Measurements from ENCODE around the gene ARHGEF18. TPM values are rescaled to one million over a fixed set of nuclear protein-coding genes. Genes with fewer than 3 reads are reported as not detected.
A peak's percentile ranks its signal among the peaks of the same experiment; 100 is the strongest.

The ARHGEF18 gene
- total RNA-seq, 2 experiments from 2014 or later = 48.9 to 51.3 TPM

DNA sequence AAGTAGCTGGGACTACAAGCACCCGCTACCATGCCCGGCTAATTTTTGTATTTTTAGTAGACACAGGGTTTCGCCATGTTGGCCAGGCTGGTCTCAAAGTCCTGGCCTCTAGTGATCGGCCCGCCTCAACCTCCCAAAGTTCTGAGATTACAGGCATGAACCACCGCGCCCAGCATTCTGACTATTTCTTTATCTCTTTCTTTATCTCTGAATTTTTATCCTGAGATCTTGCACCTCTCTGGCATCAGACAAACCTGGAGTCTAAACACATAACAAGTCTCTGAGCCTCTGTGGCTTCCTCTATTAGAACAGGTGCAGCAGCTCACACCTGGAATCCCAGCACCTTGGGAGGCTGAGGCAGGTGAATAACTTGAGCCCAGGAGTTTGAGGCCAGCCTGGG, 28.5 kb downstream of the ARHGEF18 start:
- H3K9me3 Mint-ChIP-seq = no peaks in the 10 kb centered on the region
- no peak for ATAC-seq (ENCODE audit: low read depth)
- POLR2A ChIA-PET = no interaction called here
- DNase-seq = no peak
- H3K4me1 Mint-ChIP-seq = no peaks in the 10 kb centered on the region
- H3K27me3 Mint-ChIP-seq = no peaks in the 10 kb centered on the region
- H3K36me3 Mint-ChIP-seq = no peaks in the 10 kb centered on the region
- no peak overlapping the region for H3K4me3 Mint-ChIP-seq
- H3K27ac Mint-ChIP-seq = no peak overlapping the region

GRCh38 chr19:7381073-7381390, 32.3 kb downstream of the ARHGEF18 start:
- Mint-ChIP-seq H3K27ac (no peak overlapping the region), H3K4me3 (no peak overlapping the region), H3K4me1 (no peaks in the 10 kb centered on the region), H3K9me3 (no peaks in the 10 kb centered on the region), H3K27me3 (no peaks in the 10 kb centered on the region), H3K36me3 (peaks cover 4% of the 10 kb centered on the region)
- no peak for ATAC-seq (ENCODE audit: low read depth)
- POLR2A ChIA-PET = no interaction called here
- DNase-seq = no peak

GRCh38 chr19:7382694-7383093, 34.0 kb downstream of the ARHGEF18 start:
- no peaks in the 10 kb centered on the region for H3K4me1 Mint-ChIP-seq
- no peak for ATAC-seq (ENCODE audit: low read depth)
- DNase-seq = no peak
- no peaks in the 10 kb centered on the region for H3K9me3 Mint-ChIP-seq
- H3K36me3 Mint-ChIP-seq = peaks cover 4% of the 10 kb centered on the region
- no peaks in the 10 kb centered on the region for H3K27me3 Mint-ChIP-seq
- H3K4me3 Mint-ChIP-seq = no peak overlapping the region
- H3K27ac Mint-ChIP-seq = no peak overlapping the region
- POLR2A ChIA-PET = interaction anchor here (1.3 kb wide), 1 partner anchor 12 kb away, joined by 4 read pairs; no protein-coding TSS in a partner anchor

GRCh38 chr19:7383284-7383683, 34.5 kb downstream of the ARHGEF18 start:
- peaks cover 4% of the 10 kb centered on the region for H3K36me3 Mint-ChIP-seq
- POLR2A ChIA-PET = interaction anchor here (1.3 kb wide), 1 partner anchor 12 kb away, joined by 4 read pairs; no protein-coding TSS in a partner anchor
- no peak overlapping the region for H3K27ac Mint-ChIP-seq
- DNase-seq (no peak), ATAC-seq (ENCODE audit: low read depth) (no peak)
- H3K4me1 Mint-ChIP-seq = no peaks in the 10 kb centered on the region
- no peaks in the 10 kb centered on the region for H3K27me3 Mint-ChIP-seq
- no peaks in the 10 kb centered on the region for H3K9me3 Mint-ChIP-seq
- no peak overlapping the region for H3K4me3 Mint-ChIP-seq

- H3K27me3 Mint-ChIP-seq = no peaks in the 10 kb centered on the region
- no peak for DNase-seq
- no peaks in the 10 kb centered on the region for H3K9me3 Mint-ChIP-seq
- ATAC-seq (ENCODE audit: low read depth) = no peak
- peaks cover 4% of the 10 kb centered on the region for H3K36me3 Mint-ChIP-seq
- no peak overlapping the region for H3K27ac Mint-ChIP-seq
- POLR2A ChIA-PET = no interaction called here
- no peaks in the 10 kb centered on the region for H3K4me1 Mint-ChIP-seq
- H3K4me3 Mint-ChIP-seq = no peak overlapping the region
Observed at GRCh38 chr19:7385062-7385461, 36.3 kb downstream of the ARHGEF18 start.

GRCh38 chr19:7386308-7386707, 37.6 kb downstream of the ARHGEF18 start:
- ATAC-seq (ENCODE audit: low read depth) = no peak
- no peak overlapping the region for H3K4me3 Mint-ChIP-seq
- no peaks in the 10 kb centered on the region for H3K4me1 Mint-ChIP-seq
- no peaks in the 10 kb centered on the region for H3K27me3 Mint-ChIP-seq
- no peak overlapping the region for H3K27ac Mint-ChIP-seq
- H3K9me3 Mint-ChIP-seq = no peaks in the 10 kb centered on the region
- no peak for DNase-seq
- POLR2A ChIA-PET = no interaction called here
- H3K36me3 Mint-ChIP-seq = peaks cover 5% of the 10 kb centered on the region

GRCh38 chr19:7386769-7387168, 38.0 kb downstream of the ARHGEF18 start:
- Mint-ChIP-seq H3K9me3 (no peaks in the 10 kb centered on the region), H3K4me3 (no peak overlapping the region), H3K27ac (no peak overlapping the region), H3K36me3 (peaks cover 7% of the 10 kb centered on the region), H3K4me1 (no peaks in the 10 kb centered on the region), H3K27me3 (no peaks in the 10 kb centered on the region)
- POLR2A ChIA-PET = no interaction called here
- no peak for DNase-seq
- ATAC-seq (ENCODE audit: low read depth) = no peak

GRCh38 chr19:7391218-7391670, 42.5 kb downstream of the ARHGEF18 start:
- Mint-ChIP-seq H3K27me3 (no peaks in the 10 kb centered on the region), H3K27ac (no peak overlapping the region), H3K9me3 (no peaks in the 10 kb centered on the region), H3K36me3 (peaks cover 3% of the 10 kb centered on the region), H3K4me1 (peaks cover 9% of the 10 kb centered on the region), H3K4me3 (no peak overlapping the region)
- ATAC-seq (ENCODE audit: low read depth) (no peak), DNase-seq (no peak)
- POLR2A ChIA-PET = no interaction called here

- H3K9me3 Mint-ChIP-seq = no peaks in the 10 kb centered on the region
- peaks cover 11% of the 10 kb centered on the region for H3K4me1 Mint-ChIP-seq
- no peak for ATAC-seq (ENCODE audit: low read depth)
- POLR2A ChIA-PET = no interaction called here
- peak overlapping the region; percentile 91 for H3K4me3 Mint-ChIP-seq
- no peak for DNase-seq
- H3K27ac Mint-ChIP-seq = no peak overlapping the region
- peaks cover 3% of the 10 kb centered on the region for H3K36me3 Mint-ChIP-seq
- H3K27me3 Mint-ChIP-seq = no peaks in the 10 kb centered on the region
Observed at GRCh38 chr19:7393459-7393858, 44.7 kb downstream of the ARHGEF18 start.

DNA sequence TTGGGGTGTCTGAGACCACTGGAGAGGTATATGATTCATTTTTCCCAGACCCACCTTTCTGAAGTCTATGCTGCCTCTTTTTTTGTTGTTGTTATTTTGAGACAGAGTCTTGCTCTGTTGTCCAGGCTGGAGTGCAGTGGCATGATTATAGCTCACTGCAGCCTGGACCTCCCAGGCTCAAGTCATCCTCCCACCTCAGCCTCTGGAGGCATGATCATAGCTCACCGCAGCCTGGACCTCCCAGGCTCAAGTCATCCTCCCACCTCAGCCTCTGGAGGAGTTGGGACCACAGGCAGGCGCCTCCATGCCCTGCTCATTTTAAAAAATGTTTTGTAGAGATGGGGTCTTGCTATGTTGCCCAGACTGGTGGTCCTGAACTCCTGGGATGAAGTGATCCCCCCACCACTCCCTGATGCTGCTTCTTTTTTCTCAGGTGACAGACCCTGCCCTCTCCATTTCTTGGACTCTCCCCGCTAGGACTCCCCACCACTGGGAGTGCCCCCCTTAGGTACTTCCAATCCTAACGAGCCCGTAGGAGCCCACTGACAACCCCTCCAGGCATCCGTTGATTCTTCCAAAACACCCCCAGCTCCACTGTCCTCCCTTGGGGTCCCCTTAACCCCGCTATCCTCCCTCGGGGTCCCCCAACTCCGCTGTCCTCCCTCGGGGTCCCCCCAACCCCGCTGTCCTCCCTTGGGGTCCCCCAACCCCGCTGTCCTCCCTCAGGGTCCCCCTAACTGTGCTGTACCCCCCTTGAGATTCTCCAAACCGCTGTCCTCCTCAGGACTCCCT, 45.4 kb downstream of the ARHGEF18 start:
- POLR2A ChIA-PET = interaction anchor here (0.6 to 1.9 kb wide), 4 partner anchors 11 to 295 kb away, joined by 3 to 4 read pairs (median 3); no protein-coding TSS in a partner anchor
- DNase-seq (no peak), ATAC-seq (ENCODE audit: low read depth) (no peak)
- Mint-ChIP-seq H3K36me3 (peaks cover 3% of the 10 kb centered on the region), H3K4me1 (peaks cover 13% of the 10 kb centered on the region), H3K4me3 (peak overlapping the region; percentile 91), H3K27ac (peak overlapping the region; percentile 81), H3K9me3 (no peaks in the 10 kb centered on the region), H3K27me3 (no peaks in the 10 kb centered on the region)

DNA sequence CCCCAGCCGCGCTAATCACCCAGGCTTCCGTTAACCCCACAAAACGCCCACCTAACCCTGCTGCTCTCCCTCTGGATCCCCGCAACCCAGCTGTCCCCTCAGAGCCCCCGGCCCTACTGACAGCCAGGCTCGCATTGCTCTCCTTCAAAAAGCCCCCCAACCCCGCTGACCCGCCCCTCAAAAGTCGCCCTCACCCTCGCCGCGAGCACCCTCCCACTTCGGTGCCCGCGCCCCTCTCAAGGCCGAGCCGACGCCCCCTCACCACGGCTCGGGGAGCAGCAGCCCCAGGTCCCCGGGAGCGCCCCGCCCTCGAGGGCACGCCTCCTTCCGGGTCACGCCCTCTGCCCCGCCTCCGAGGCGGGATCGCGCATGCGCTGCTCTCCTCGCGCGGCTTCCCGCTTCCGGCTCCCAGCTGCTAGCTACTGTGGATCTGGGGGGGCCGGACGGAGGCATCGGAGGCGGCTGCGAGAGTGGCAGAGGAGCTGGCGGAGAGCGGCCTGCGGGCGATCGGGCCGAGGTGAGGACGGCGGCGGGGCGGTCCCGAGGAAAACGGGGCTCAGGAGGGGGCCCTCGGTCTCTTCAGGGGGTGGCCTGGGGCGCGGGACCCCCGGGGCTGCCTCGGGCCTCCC, 46.1 kb downstream of the ARHGEF18 start:
- peak overlapping the region; percentile 91 for H3K4me3 Mint-ChIP-seq
- H3K27ac Mint-ChIP-seq = peak overlapping the region; percentile 85
- POLR2A ChIA-PET = interaction anchor here (0.6 to 1.9 kb wide), 5 partner anchors 12 to 296 kb away, joined by 3 to 4 read pairs (median 3); no protein-coding TSS in a partner anchor

DNA sequence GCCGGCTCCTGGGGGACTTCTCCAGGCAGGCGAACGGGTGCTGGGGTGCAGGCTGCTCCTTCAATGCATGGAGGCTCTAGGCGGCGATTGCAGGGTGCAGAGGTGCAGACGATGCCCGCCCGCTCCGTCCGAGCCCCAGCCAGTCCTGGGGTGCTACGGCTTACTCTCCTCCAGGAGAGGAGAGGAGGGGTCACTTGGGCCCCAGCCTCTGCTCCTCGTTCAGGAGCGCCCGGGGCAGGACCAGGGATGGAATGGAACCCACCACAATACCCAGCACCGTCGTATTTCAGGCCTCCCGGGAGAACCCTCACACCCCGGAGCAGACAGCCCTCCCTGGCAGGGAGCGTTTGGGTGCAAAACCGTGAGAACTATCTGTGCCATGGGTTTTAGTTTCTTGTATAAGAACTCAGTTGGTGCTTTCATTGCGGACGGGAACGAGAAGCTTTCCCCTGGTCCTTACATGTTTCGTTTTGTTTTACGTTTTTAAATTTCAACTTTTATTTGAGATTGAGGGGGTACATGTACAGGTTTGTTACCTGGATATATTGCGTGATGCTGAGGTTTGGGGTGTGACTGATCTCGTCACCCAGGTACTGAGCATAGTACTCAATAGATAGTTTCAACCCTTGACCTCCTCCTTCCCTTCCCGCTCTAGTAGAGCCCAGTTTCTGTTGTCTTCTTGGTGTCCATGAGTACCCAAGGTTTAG, 46.8 kb downstream of the ARHGEF18 start:
- DNase-seq = no peak
- H3K27me3 Mint-ChIP-seq = no peaks in the 10 kb centered on the region
- H3K4me1 Mint-ChIP-seq = peaks cover 13% of the 10 kb centered on the region
- no peaks in the 10 kb centered on the region for H3K9me3 Mint-ChIP-seq
- H3K4me3 Mint-ChIP-seq = peak overlapping the region; percentile 91
- H3K36me3 Mint-ChIP-seq = peaks cover 3% of the 10 kb centered on the region
- H3K27ac Mint-ChIP-seq = peak overlapping the region; percentile 68
- peak; percentile 28 for ATAC-seq (ENCODE audit: low read depth)
- POLR2A ChIA-PET = interaction anchor here (0.6 to 1.9 kb wide), 5 partner anchors 13 to 296 kb away, joined by 3 to 6 read pairs (median 3); no protein-coding TSS in a partner anchor

More for the DNA sequence above, 46.1 kb downstream of the ARHGEF18 start:
- no peaks in the 10 kb centered on the region for H3K27me3 Mint-ChIP-seq
- H3K9me3 Mint-ChIP-seq = no peaks in the 10 kb centered on the region
- peaks cover 13% of the 10 kb centered on the region for H3K4me1 Mint-ChIP-seq
- DNase-seq (peak; percentile 99), ATAC-seq (ENCODE audit: low read depth) (peak; percentile 96)
- peaks cover 3% of the 10 kb centered on the region for H3K36me3 Mint-ChIP-seq

GRCh38 chr19:7397687-7398086, 49.0 kb downstream of the ARHGEF18 start:
- Mint-ChIP-seq H3K4me1 (peaks cover 15% of the 10 kb centered on the region), H3K4me3 (no peak overlapping the region), H3K27me3 (no peaks in the 10 kb centered on the region), H3K36me3 (peaks cover 2% of the 10 kb centered on the region), H3K27ac (no peak overlapping the region), H3K9me3 (no peaks in the 10 kb centered on the region)
- DNase-seq = no peak
- ATAC-seq (ENCODE audit: low read depth) = no peak
- POLR2A ChIA-PET = interaction anchor here (0.6 to 0.9 kb wide), 3 partner anchors 8 to 232 kb away, joined by 3 to 5 read pairs (median 3); partner anchors contain the start of genes PET100 and XAB2
